HPDE6-E6E7 (cell line): Measurements from ENCODE around the gene CHMP2A.

ENCODE experiments used
- DNase-seq: peaks from one replicate; pipeline ENCODE4 v3.0.0; 2011; ENCODE audit warnings: missing footprints; ENCODE audit errors: extremely low spot score

The CHMP2A gene

GRCh38 chr19:58569943-58570670 is 15.2 kb upstream of the CHMP2A start:
- DNase-seq = no peak

GRCh38 chr19:58569191-58569942 is 14.5 kb upstream of the CHMP2A start:
- DNase-seq = no peak

GRCh38 chr19:58568453-58569130 is 13.7 kb upstream of the CHMP2A start:
- DNase-seq = no peak

DNA sequence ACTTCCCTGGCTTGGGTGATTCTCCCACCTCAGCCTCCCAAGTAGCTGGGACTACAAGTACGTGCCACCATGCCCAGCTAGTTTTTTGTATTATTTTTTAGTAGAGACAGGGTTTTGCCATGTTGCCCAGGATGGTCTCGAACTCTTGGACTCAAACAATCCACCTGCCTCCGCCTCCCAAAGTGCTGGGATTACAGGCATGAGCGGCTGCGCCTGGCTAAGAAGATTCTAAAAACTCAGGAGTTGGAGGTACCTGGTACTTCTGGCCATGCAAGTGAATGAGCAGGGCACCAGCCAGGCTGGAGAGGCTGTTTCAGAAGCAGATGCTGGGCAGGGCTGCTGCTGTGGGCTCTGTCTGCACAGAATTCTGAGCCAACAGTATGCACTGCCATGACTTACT is 12.1 kb upstream of the CHMP2A start:
- no peak for DNase-seq

DNA sequence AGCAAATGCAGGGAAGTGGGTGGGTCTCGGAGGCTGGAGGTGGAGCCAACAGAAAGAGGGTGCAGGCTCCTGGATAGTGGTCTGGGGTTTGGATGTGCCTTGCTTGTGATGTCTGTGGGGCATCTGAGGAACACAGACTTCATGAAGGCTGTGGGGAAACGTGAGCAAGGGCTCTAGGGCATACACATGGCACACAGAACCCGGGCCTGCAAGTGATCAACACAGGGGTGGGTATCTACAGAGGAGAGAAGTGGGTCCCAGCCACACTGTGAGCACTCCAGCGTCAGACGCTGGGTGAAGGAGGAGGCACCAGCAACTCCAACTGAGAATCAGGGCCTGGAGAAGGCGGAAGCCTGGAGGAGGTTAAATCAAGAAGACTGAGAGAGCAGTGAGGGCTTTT is 8.9 kb upstream of the CHMP2A start:
- DNase-seq = no peak

GRCh38 chr19:58563034-58563573 is 8.2 kb upstream of the CHMP2A start:
- DNase-seq = no peak

- DNase-seq = no peak
Measured at GRCh38 chr19:58562122-58563033, 7.5 kb upstream of the CHMP2A start.

GRCh38 chr19:58561373-58562121 is 6.6 kb upstream of the CHMP2A start:
- DNase-seq = no peak

DNA sequence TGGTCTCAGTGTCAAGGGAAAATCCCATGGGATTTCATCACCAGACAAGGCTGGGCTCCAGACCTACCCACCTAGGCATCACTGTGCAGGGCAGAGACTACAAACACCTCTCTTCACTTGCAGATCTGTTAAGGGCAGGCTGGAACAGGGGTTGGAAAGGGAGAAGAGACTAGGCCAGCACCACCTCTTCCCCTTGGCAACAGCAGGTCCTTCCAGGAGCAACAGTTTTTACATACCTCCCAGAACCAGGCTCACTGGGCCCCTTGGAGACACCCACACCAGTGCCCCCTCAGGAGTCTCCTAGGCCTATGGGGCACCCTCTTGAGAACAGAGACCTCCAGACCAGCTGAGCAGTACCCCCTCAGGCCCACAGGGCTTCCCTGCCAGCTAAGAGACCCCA is 6.0 kb upstream of the CHMP2A start:
- no peak for DNase-seq

DNA sequence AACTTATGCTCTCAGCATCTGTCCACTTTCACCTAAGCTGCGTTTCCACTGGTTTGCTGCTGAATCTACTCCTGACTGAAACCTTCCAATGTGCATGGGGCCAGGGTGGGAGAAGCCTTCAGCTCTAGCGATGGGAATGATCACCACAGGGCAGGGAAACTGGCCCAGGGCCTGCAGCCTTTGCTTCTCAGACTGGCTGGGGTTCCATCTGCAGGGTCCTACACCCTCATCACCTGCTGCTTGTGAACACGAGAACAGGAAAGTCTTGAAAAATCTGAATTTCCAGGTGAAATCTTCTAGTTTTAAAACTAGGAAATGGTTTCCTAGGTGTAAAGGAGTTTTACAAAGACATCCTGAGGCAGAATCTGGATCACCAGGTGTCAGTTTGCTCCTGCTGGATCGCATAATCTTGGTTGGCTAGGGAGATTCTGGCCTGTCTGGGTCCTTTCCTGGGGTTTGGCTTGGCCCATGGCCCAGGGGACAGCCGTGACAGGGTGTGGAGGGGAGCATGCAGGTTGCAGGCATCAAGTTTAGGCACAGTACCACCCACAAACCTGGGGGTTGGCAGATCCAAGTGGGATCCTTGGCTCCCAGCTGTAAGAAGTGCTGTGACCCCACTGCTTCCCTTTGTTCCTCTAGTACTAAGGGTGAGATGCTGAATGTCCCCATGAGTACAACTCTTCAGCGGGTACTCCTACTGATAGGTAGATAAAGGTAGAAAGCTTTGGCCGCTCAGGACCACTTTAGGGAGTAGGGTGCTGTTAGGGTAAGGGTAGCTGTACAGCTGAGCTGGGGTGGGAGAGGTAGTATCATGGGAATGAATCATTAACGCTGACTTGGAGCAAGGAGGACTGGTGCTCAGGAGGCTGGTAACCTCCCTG is 5.3 kb upstream of the CHMP2A start:
- DNase-seq = no peak

- peak; percentile 89 for DNase-seq
Measured at GRCh38 chr19:58559275-58560006, 4.5 kb upstream of the CHMP2A start.

GRCh38 chr19:58558623-58559274 is 3.8 kb upstream of the CHMP2A start:
- peak; percentile 85 for DNase-seq

GRCh38 chr19:58558066-58558622 is 3.2 kb upstream of the CHMP2A start, which contains the start of gene UBE2M:
Gene UBE2M, minus strand, starts transcription at chr19:58558611. Its CDS starts 230 bp downstream, at chr19:58558381.
- DNase-seq = no peak

DNA sequence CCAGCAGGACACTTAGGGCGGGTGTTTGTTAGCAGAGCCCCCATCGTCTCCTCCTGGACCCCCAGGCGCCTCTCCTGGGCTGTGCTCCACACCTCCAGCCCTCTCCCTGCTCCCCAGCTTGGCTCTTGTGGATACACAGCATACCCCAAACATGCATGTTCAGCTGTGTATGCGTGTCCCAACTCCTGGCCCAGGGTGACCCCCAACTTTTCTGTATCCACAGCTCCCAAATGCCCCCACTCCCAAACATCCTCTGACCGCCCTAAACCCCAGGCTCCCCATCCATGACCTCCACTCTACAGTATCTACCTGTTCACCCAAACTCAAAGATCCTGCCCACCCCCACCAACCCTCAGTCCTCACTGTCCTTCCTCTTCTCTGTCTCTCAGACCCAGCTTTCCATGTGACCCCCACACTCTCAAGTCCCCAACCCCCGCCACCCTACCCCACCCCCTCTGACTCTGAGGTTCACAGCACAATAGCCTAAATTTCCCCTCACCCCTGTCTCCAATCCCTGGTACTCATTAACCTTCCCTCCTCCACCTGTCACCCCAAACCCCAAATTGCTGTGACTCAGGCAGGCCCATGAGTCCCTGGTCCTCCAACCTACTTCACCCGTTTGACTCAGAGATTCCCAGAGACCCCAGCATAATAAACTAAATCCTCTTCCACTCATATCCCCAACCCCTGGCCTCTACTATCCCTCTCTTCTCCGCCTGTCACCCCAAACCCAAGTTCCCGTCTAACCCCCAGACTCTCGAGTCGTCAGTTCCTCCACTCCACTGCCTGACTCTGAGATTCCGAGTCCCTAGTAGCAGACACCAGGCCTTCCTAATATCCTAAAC is 2.5 kb upstream of the CHMP2A start:
- DNase-seq = no peak

DNA sequence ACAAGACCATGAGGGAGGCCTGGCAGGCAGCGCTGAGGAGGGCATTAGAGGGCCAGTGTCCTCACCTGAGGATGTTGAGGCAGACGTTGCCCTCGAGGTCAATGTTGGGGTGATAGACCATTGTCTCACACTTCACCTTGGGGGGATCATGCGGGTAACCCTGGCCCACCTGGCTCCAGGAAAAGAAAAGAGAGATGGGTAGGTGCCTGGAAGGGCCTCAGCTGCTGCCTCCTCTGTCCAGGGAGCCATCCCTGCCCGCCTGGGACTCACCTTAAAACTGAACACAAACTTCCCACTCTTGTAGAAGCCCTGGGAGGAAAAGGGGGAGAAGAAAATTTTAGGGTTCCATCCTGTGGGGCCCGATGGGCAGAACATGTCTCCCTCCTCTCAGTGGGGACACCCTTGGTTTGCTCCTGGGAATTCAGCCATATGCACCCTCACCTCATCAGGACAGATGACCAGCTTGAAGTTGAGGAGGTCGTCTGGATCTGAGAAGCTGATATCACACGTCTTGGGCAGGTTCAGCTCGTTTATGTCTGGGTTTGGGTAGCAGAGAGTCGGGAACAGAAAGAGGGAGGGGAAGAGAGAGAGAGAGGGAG is 1.8 kb upstream of the CHMP2A start:
- DNase-seq = no peak

DNA sequence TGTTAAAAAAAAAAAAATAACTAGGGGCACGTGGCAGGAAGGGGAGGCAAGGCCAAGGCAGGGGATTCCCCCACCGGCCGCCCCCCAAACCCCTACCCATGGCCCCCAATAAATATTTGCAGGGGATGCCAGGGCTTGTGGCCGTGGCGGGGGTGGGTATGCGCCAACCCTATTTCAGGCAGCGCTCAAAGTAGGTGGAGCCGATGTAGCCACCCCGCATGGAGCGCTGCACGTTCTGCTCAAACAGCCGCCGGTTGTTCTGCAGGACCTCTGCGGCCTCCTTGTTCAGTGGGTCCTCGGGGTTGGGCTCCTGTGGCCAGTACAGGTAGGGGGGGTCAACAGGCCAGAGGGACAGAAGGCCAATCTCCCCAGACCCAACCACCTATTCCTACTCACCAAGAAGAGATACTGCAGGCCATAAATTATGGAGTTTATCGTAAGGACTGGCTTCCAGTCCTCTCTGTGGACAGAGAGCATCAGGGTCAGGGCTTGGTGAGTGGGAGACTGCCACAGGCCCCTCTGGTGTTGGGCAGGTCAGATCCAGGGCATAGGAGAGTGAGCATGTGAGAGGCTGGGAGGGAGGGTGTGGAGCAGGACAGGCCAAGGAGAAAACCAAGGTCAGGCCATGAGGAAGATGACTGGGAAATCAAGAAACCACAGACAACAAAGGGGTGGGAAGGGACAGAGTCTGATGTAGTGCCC is 1.2 kb upstream of the CHMP2A start:
- DNase-seq = no peak
